Smooth muscle cell (in vitro differentiated cells): ENCODE data around the gene IL1RAPL1. TPM values are rescaled to one million over a fixed set of nuclear protein-coding genes. Genes with fewer than 3 reads are reported as not detected.
"Not testable (repeated sequence)": the region's sequence is repeated elsewhere in the genome, so short reads cannot be mapped to it uniquely, and the experiment has no call there.

Source experiments
- DNase-seq: peaks from one replicate; lab custom pipeline; 2025; ENCODE audit not compliant: unreplicated experiment; lab: John Stamatoyannopoulos, UW
- H2AFZ ChIP-seq: fragments of 200-600 bp; sonication (generic); 2 replicates; pipeline ENCODE4 v1.6.0; 2016; ENCODE audit warnings: antibody characterized with exemption, low read depth, mild to moderate bottlenecking
- H3F3A ChIP-seq: fragments of 200-600 bp; sonication (generic); 2 replicates; pipeline ENCODE4 v1.6.0; 2017; ENCODE audit warnings: antibody characterized with exemption, low read depth
- H3K27ac ChIP-seq: fragments of 200-600 bp; sonication (generic); 2 replicates; pipeline ENCODE4 v1.5.1; 2016; ENCODE audit warnings: low read depth, mild to moderate bottlenecking
- H3K27me3 ChIP-seq: fragments of 200-600 bp; sonication (generic); 2 replicates; pipeline ENCODE4 v1.6.1; 2016; ENCODE audit warnings: low read depth, mild to moderate bottlenecking
- H3K36me3 ChIP-seq: fragments of 200-600 bp; sonication (generic); 2 replicates; pipeline ENCODE4 v1.5.1; 2016; ENCODE audit warnings: low read depth
- H3K4me1 ChIP-seq: fragments of 200-600 bp; sonication (generic); 2 replicates; pipeline ENCODE4 v1.5.1; 2016; ENCODE audit warnings: low read depth
- H3K4me2 ChIP-seq: fragments of 200-600 bp; sonication (generic); 2 replicates; pipeline ENCODE4 v1.6.0; 2016; ENCODE audit warnings: mild to moderate bottlenecking
- H3K4me3 ChIP-seq: fragments of 200-600 bp; sonication (generic); 2 replicates; pipeline ENCODE4 v1.5.1; 2016; ENCODE audit warnings: mild to moderate bottlenecking
- H3K79me2 ChIP-seq: fragments of 200-600 bp; sonication (generic); 2 replicates; pipeline ENCODE4 v1.6.0; 2016; ENCODE audit warnings: low read depth, mild to moderate bottlenecking
- H3K9ac ChIP-seq: fragments of 200-600 bp; sonication (generic); 2 replicates; pipeline ENCODE4 v1.6.0; 2016; ENCODE audit warnings: low read depth
- H3K9me3 ChIP-seq: fragments of 200-600 bp; sonication (generic); replicated peaks from 2 replicates; pipeline ENCODE4 v1.5.1; 2016; ENCODE audit warnings: low read depth
- H4K20me1 ChIP-seq: fragments of 200-600 bp; sonication (generic); 2 replicates; pipeline ENCODE4 v1.6.0; 2016; ENCODE audit warnings: low read depth
- CTCF ChIP-seq: fragments of 200-600 bp; sonication (generic); IDR thresholded peaks from 2 replicates; pipeline ENCODE4 v1.5.1; 2017; ENCODE audit warnings: borderline replicate concordance, mild to moderate bottlenecking, antibody characterized with exemption; ENCODE audit not compliant: insufficient read depth, poor library complexity, severe bottlenecking
- WGBS: methylation state at CpG from one replicate; pipeline ENCODE4 v1.1.7; 2016; ENCODE audit warnings: low lambda C conversion rate; 5-methylcytosine and 5-hydroxymethylcytosine counted together
- polyA plus RNA-seq: library from polyadenylated mRNA; unstranded; fragments of >200 nt; fragmentation: Nextera tagmentation; extraction: Ambion mirVana; gene quantifications from 2 replicates; pipeline ENCODE4 v1.2.1, GENCODE V29; 2016
- total RNA-seq: library from RNA; depleted of rRNA; stranded (reverse); fragments of >200 nt; gene quantifications from 2 replicates; pipeline ENCODE4 v1.2.3, GENCODE V29; 2014

IL1RAPL1 gene
- total and polyA plus RNA-seq, 2 experiments from 2014 or later, result 0.04 TPM; not detected in 1

- H2AFZ ChIP-seq, result no peak overlapping the region
- H3F3A ChIP-seq, result no peaks in the 10 kb centered on the region
- H3K27me3 ChIP-seq, result no peaks in the 10 kb centered on the region
- H3K4me3 ChIP-seq, result no peak overlapping the region
- no peaks in the 10 kb centered on the region for H4K20me1 ChIP-seq
- H3K79me2 ChIP-seq, result no peaks in the 10 kb centered on the region
- TF ChIP-seq CTCF, result no peak
- DNase-seq, result no peak
- no peaks in the 10 kb centered on the region for H3K9me3 ChIP-seq
- H3K4me1 ChIP-seq, result no peaks in the 10 kb centered on the region
- no peaks in the 10 kb centered on the region for H3K36me3 ChIP-seq
- no peak overlapping the region for H3K4me2 ChIP-seq
- H3K9ac ChIP-seq, result no peak overlapping the region
- no peak overlapping the region for H3K27ac ChIP-seq
Observed at GRCh38 chrX:29348288-29348687, 761.0 kb downstream of the IL1RAPL1 start.

GRCh38 chrX:29359276-29359675 is 772.0 kb downstream of the IL1RAPL1 start:
- Histone ChIP-seq H3K27ac (no peak overlapping the region), H3K4me3 (no peak overlapping the region), H3F3A (no peaks in the 10 kb centered on the region), H3K9me3 (no peaks in the 10 kb centered on the region), H3K4me2 (no peak overlapping the region), H3K27me3 (no peaks in the 10 kb centered on the region), H2AFZ (no peak overlapping the region), H3K9ac (no peak overlapping the region), H3K79me2 (no peaks in the 10 kb centered on the region), H3K36me3 (no peaks in the 10 kb centered on the region), H4K20me1 (no peaks in the 10 kb centered on the region), H3K4me1 (no peaks in the 10 kb centered on the region)
- no peak for TF ChIP-seq CTCF
- no peak for DNase-seq
- WGBS, result 77% methylated on average over 1 of the region's 1 CpG

GRCh38 chrX:29374765-29375164 is 787.5 kb downstream of the IL1RAPL1 start:
- not testable (repeated sequence) for H3K9ac ChIP-seq, H4K20me1 ChIP-seq, H3K27me3 ChIP-seq, H3K79me2 ChIP-seq, H3K4me2 ChIP-seq, H3K36me3 ChIP-seq, H3K9me3 ChIP-seq, DNase-seq, H2AFZ ChIP-seq, H3K27ac ChIP-seq, H3K4me1 ChIP-seq, H3K4me3 ChIP-seq, H3F3A ChIP-seq

- Histone ChIP-seq H3F3A (no peaks in the 10 kb centered on the region), H3K27me3 (no peaks in the 10 kb centered on the region), H3K4me3 (no peak overlapping the region), H3K9ac (no peak overlapping the region), H3K9me3 (no peaks in the 10 kb centered on the region), H3K27ac (no peak overlapping the region), H3K4me2 (no peak overlapping the region), H3K36me3 (no peaks in the 10 kb centered on the region), H2AFZ (no peak overlapping the region), H3K4me1 (no peaks in the 10 kb centered on the region), H4K20me1 (no peaks in the 10 kb centered on the region), H3K79me2 (no peaks in the 10 kb centered on the region)
- no peak for DNase-seq
- WGBS, result 76% methylated on average over 1 of the region's 1 CpG
- TF ChIP-seq CTCF, result no peak
Observed at GRCh38 chrX:29376584-29376983, 789.3 kb downstream of the IL1RAPL1 start.
